Mesenchymal stem cell (in vitro differentiated cells and primary cell): ENCODE results near the gene CYP20A1. TPM values are rescaled to one million over a fixed set of nuclear protein-coding genes. Genes with fewer than 3 reads are reported as not detected.

ENCODE experiments used
- DNase-seq: peaks from one replicate; pipeline ENCODE4 v3.0.0-alpha.2; 2013
- H2AFZ ChIP-seq: one replicate; pipeline ENCODE4 v1.6.1; 2013; ENCODE audit warnings: low read depth, mild to moderate bottlenecking, control low read depth, inconsistent platforms, low read length, moderate library complexity
- H2AK5ac ChIP-seq: 2 replicates; pipeline ENCODE4 v1.6.1; 2013; ENCODE audit warnings: low read length, moderate library complexity, mild to moderate bottlenecking, inconsistent platforms; ENCODE audit not compliant: severe bottlenecking
- H2BK120ac ChIP-seq: one replicate; pipeline ENCODE4 v1.6.1; 2013; ENCODE audit warnings: low read depth, mild to moderate bottlenecking, inconsistent platforms, low read length, moderate library complexity
- H2BK12ac ChIP-seq, 2 experiments: one replicate each; pipeline ENCODE4 v1.6.1; 2013; ENCODE audit warnings: inconsistent platforms in 2 of 2, low read length in 2 of 2, mild to moderate bottlenecking in 2 of 2, moderate library complexity in 2 of 2, control low read depth in 1 of 2
- H2BK15ac ChIP-seq: one replicate; pipeline ENCODE4 v1.6.1; 2013; ENCODE audit warnings: mild to moderate bottlenecking, low read depth, inconsistent platforms; ENCODE audit not compliant: poor library complexity, severe bottlenecking
- H2BK5ac ChIP-seq: 2 replicates; pipeline ENCODE4 v1.6.1; 2013; ENCODE audit warnings: low read depth, mild to moderate bottlenecking, low read length, control low read depth, inconsistent platforms; ENCODE audit not compliant: poor library complexity, severe bottlenecking
- H3K14ac ChIP-seq, 2 experiments: one replicate each; pipeline ENCODE4 v1.6.1; 2013; ENCODE audit warnings: inconsistent platforms in 2 of 2, low read length in 2 of 2, control low read depth in 1 of 2, mild to moderate bottlenecking in 1 of 2, moderate library complexity in 1 of 2
- H3K18ac ChIP-seq, 2 experiments: one replicate each; pipeline ENCODE4 v1.6.1; 2013; ENCODE audit warnings: inconsistent platforms in 2 of 2, low read length in 2 of 2, control low read depth in 1 of 2, low read depth in 1 of 2, mild to moderate bottlenecking in 1 of 2
- H3K23ac ChIP-seq, 2 experiments: one replicate each; pipeline ENCODE4 v1.6.1; 2013; ENCODE audit warnings: inconsistent platforms in 2 of 2, low read length in 2 of 2, mild to moderate bottlenecking in 2 of 2, moderate library complexity in 2 of 2, control low read depth in 1 of 2
- H3K27ac ChIP-seq: 2 replicates; pipeline ENCODE4 v1.5.1; 2013; ENCODE audit warnings: mild to moderate bottlenecking, moderate library complexity, low read length, control low read depth, inconsistent platforms; ENCODE audit not compliant: poor library complexity, severe bottlenecking
- H3K27me3 ChIP-seq, 2 experiments: 2 replicates each; pipeline versions ENCODE4 v1.6.1 to v1.7.0; 2013; ENCODE audit warnings: low read length in 2 of 2, mild to moderate bottlenecking in 2 of 2, moderate library complexity in 2 of 2, control low read depth in 1 of 2, inconsistent platforms in 1 of 2; ENCODE audit not compliant: control insufficient read depth in 1 of 2, insufficient read depth in 1 of 2
- H3K36me3 ChIP-seq, 2 experiments: 2 replicates each; pipeline versions ENCODE4 v1.6.1 to v1.7.0; 2013; ENCODE audit warnings: low read length in 2 of 2, control low read depth in 1 of 2, inconsistent platforms in 1 of 2, low read depth in 1 of 2, mild to moderate bottlenecking in 1 of 2; ENCODE audit not compliant: insufficient read depth in 2 of 2, control insufficient read depth in 1 of 2
- H3K4ac ChIP-seq, 2 experiments: one replicate each; pipeline ENCODE4 v1.6.1; 2013; ENCODE audit warnings: inconsistent platforms in 2 of 2, low read length in 2 of 2, mild to moderate bottlenecking in 2 of 2, moderate library complexity in 2 of 2, control low read depth in 1 of 2, low read depth in 1 of 2
- H3K4me1 ChIP-seq: 2 replicates; pipeline ENCODE4 v1.6.1; 2013; ENCODE audit warnings: low read depth, low read length, control low read depth; ENCODE audit not compliant: control insufficient read depth, insufficient read depth
- H3K4me2 ChIP-seq: 2 replicates; pipeline ENCODE4 v1.6.1; 2013; ENCODE audit warnings: low read length, mild to moderate bottlenecking, inconsistent platforms; ENCODE audit not compliant: poor library complexity, severe bottlenecking
- H3K4me3 ChIP-seq, 2 experiments: 2 replicates each; pipeline versions ENCODE4 v1.5.1 to v1.7.0; 2013; ENCODE audit warnings: low read length in 2 of 2, mild to moderate bottlenecking in 2 of 2, control low read depth in 1 of 2, low read depth in 1 of 2; ENCODE audit not compliant: insufficient read depth in 1 of 2
- H3K79me1 ChIP-seq: replicated peaks from 2 replicates; pipeline ENCODE4 v1.6.1; 2013; ENCODE audit warnings: mild to moderate bottlenecking, control low read depth, low read length, inconsistent platforms; ENCODE audit not compliant: poor library complexity, severe bottlenecking
- H3K9ac ChIP-seq: 2 replicates; pipeline ENCODE4 v1.7.0; 2013; ENCODE audit warnings: mild to moderate bottlenecking, low read length, moderate library complexity
- H3K9me3 ChIP-seq: 2 replicates; pipeline ENCODE4 v1.7.0; 2013; ENCODE audit warnings: mild to moderate bottlenecking, low read length; ENCODE audit not compliant: control insufficient read depth
- H4K8ac ChIP-seq: one replicate; pipeline ENCODE4 v1.6.1; 2013; ENCODE audit warnings: inconsistent platforms, mild to moderate bottlenecking, low read length, moderate library complexity
- H4K91ac ChIP-seq: one replicate; pipeline ENCODE4 v1.6.1; 2013; ENCODE audit warnings: mild to moderate bottlenecking, low read length, inconsistent platforms
- WGBS: methylation state at CpG from one replicate; pipeline ENCODE4 v1.1.7; 2013; ENCODE audit warnings: mixed read lengths; 5-methylcytosine and 5-hydroxymethylcytosine counted together
- small RNA-seq: library from polyadenylated mRNA; stranded (forward); fragments of <200 nt; extraction: miRNeasy Mini kit (QIAGEN cat#:217004); gene quantifications from one replicate; pipeline ENCODE3, GENCODE V24; 2013; ENCODE audit warnings: low read depth

Gene CYP20A1

DNA sequence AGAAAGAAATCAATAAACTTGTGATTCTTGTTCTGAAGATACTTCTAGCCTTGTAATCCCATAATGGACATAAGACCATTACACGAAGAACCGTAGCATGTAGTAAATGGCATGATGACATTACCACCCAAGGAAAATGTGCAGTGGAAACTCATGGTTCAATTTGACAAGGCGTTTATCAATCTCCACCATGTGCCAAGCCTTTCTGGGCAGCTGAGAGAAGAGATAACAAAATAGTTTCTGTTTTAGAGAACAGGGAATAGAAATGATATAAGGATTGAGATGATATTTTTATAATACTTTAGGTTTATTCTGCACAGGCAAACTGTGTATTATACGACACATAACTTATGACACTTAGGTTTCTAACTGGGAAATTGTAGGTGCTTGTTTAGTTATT is 108.6 kb downstream of the CYP20A1 start:
- Histone ChIP-seq H4K8ac (no peak overlapping the region), H3K9me3 (no peaks in the 10 kb centered on the region), H2BK120ac (no peak overlapping the region), H2BK12ac (no peak overlapping the region), H3K36me3 (peaks cover 13% of the 10 kb centered on the region in 2 experiments), H3K18ac (no peak overlapping the region), H3K4me2 (no peak overlapping the region), H2BK5ac (no peak overlapping the region), H2BK15ac (no peak overlapping the region), H3K4me3 (no peak overlapping the region), H3K79me1 (peaks cover 24% of the 10 kb centered on the region), H2AFZ (no peak overlapping the region), H3K9ac (no peak overlapping the region), H4K91ac (no peak overlapping the region), H3K27me3 (no peaks in the 10 kb centered on the region), H3K14ac (no peak overlapping the region), H3K23ac (no peak overlapping the region), H3K4me1 (no peaks in the 10 kb centered on the region), H3K27ac (no peak overlapping the region), H3K4ac (no peak overlapping the region), H2AK5ac (no peak overlapping the region)
- no peak for DNase-seq
- 97% methylated on average over 4 of the region's 4 CpGs for WGBS

DNA sequence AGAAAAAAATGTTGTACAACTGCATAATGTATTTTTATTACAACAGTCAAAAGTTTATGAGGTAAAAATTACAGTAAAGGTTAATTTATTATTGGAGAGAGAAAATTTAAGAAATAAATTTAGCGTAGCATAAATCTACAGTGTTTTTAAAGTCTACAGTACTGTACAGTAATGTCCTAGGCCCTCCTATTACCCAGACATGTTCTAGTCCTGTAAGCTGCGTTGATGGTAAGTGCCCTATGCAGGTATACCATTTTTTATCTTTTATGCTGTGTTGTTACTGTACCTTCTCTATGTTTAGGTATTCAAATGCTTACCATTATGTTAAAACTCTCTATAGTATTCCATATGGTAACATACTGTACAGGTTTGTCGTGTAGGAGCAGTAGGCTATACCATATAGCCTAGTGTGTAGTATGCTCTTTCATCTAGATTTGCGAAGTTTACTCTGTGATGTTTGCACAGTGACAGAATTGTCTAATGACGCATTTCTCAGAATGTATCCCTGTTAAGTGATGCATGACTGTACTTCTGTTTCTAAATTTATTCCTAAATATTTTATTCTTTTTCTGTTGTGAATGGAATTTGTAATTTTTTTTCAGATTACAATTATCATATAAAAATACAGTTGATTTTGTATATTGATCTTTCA is 113.9 kb downstream of the CYP20A1 start:
- Histone ChIP-seq H3K4me3 (no peak overlapping the region), H3K9ac (no peak overlapping the region), H2AFZ (no peak overlapping the region), H2BK120ac (no peak overlapping the region), H3K9me3 (no peaks in the 10 kb centered on the region), H3K4me2 (no peak overlapping the region), H2BK5ac (no peak overlapping the region), H3K27me3 (no peaks in the 10 kb centered on the region), H4K91ac (no peak overlapping the region), H3K18ac (no peak overlapping the region), H3K79me1 (peaks cover 13% of the 10 kb centered on the region), H3K4me1 (no peaks in the 10 kb centered on the region), H3K27ac (no peak overlapping the region), H2BK12ac (no peak overlapping the region), H2BK15ac (no peak overlapping the region), H4K8ac (no peak overlapping the region), H3K14ac (no peak overlapping the region), H3K4ac (no peak overlapping the region), H3K36me3 (peaks cover 7 to 12% of the 10 kb centered on the region in 2 experiments), H3K23ac (no peak overlapping the region), H2AK5ac (no peak overlapping the region)
- WGBS = 100% methylated on average over 2 of the region's 5 CpGs
- no peak for DNase-seq

GRCh38 chr2:203354966-203355365 is 116.1 kb downstream of the CYP20A1 start:
- H4K8ac ChIP-seq = no peak overlapping the region
- H3K14ac ChIP-seq = no peak overlapping the region
- peaks cover 3% of the 10 kb centered on the region for H3K4me1 ChIP-seq
- H4K91ac ChIP-seq = no peak overlapping the region
- no peak overlapping the region for H3K4me3 ChIP-seq
- no peak overlapping the region for H2AK5ac ChIP-seq
- no peak overlapping the region for H2BK5ac ChIP-seq
- H3K79me1 ChIP-seq = peaks cover 17% of the 10 kb centered on the region
- no peak for DNase-seq
- H3K4ac ChIP-seq = no peak overlapping the region
- H2BK12ac ChIP-seq = no peak overlapping the region
- H3K9ac ChIP-seq = no peak overlapping the region
- no peaks in the 10 kb centered on the region for H3K27me3 ChIP-seq
- H2BK15ac ChIP-seq = no peak overlapping the region
- no peak overlapping the region for H3K18ac ChIP-seq
- H3K23ac ChIP-seq = no peak overlapping the region
- H3K36me3 ChIP-seq = peaks cover 9 to 14% of the 10 kb centered on the region in 2 experiments
- no peak overlapping the region for H2AFZ ChIP-seq
- no peaks in the 10 kb centered on the region for H3K9me3 ChIP-seq
- no peak overlapping the region for H3K27ac ChIP-seq
- WGBS = over 99% methylated on average over 3 of the region's 3 CpGs
- no peak overlapping the region for H2BK120ac ChIP-seq
- no peak overlapping the region for H3K4me2 ChIP-seq

Small RNAs within 50 kb of the gene (small RNA-seq; reads per million reads assigned to genes)
- gene RN7SL670P = not detected
